Testis (tissue), 3 donors: Measurements from ENCODE around the gene P2RX7. TPM values are rescaled to one million over a fixed set of nuclear protein-coding genes. Genes with fewer than 3 reads are reported as not detected.
"Not testable (repeated sequence)": the region's sequence is repeated elsewhere in the genome, so short reads cannot be mapped to it uniquely, and the experiment has no call there.

Source experiments
- DNase-seq: peaks from one replicate; pipeline ENCODE4 v3.0.0-alpha.2; 2019
- H3K27ac ChIP-seq, 2 donors: fragments of 200-600 bp; sonication (generic); one replicate each; pipeline ENCODE4 v1.5.1; 2019
- H3K27me3 ChIP-seq: fragments of 200-600 bp; sonication (generic); one replicate; pipeline ENCODE4 v1.5.1; 2019
- H3K36me3 ChIP-seq: fragments of 200-600 bp; sonication (generic); one replicate; pipeline ENCODE4 v1.5.1; 2017; ENCODE audit warnings: low read depth; ENCODE audit errors: missing control alignments
- H3K4me1 ChIP-seq: fragments of 200-600 bp; sonication (generic); one replicate; pipeline ENCODE4 v1.5.1; 2019
- H3K4me3 ChIP-seq, 2 donors: fragments of 200-600 bp; sonication (generic); one replicate each; pipeline ENCODE4 v1.5.1; 2017 to 2019
- H3K9me3 ChIP-seq: fragments of 200-600 bp; sonication (generic); one replicate; pipeline ENCODE4 v1.5.1; 2017
- POLR2A ChIP-seq: fragments of 450-650 bp; IDR thresholded peaks from one replicate; pipeline ENCODE4 v1.6.1; 2017; ENCODE audit warnings: antibody characterized with exemption, mild to moderate bottlenecking, moderate library complexity
- WGBS, 2 donors: methylation state at CpG; one replicate each; pipeline ENCODE4 v1.1.5; 2018; 5-methylcytosine and 5-hydroxymethylcytosine counted together
- intact Hi-C: fragments of 100-400 bp; cut with DNase I; formaldehyde crosslinking; loops from one replicate; pipeline ENCODE4 v1.15.1; 2023; ENCODE audit warnings: low total_unique reads
- polyA plus RNA-seq: library from polyadenylated mRNA; stranded (reverse); fragments of 350-450 nt; fragmentation: Illumina TruSeq; extraction: RNeasy Lipid Tissue Mini Kit (QIAGEN cat#74804); gene quantifications from one replicate; pipeline ENCODE4 v1.2.3, GENCODE V29; 2014; ENCODE audit warnings: low read depth, low replicate concordance; ENCODE audit not compliant: insufficient read depth
- total RNA-seq, 2 donors: library from RNA; depleted of rRNA; stranded (reverse); fragments of >200 nt; gene quantifications; one replicate each; pipeline ENCODE4 v1.2.3, GENCODE V29; 2016
- TF ChIP-seq, protein P1 (sequence below), 3 experiments: fragments of 450-650 bp in 2 of 3; fragments of 200-600 bp in 1 of 3; sonication (generic) in 1 of 3; IDR thresholded peaks; one replicate each; pipeline ENCODE4 v1.5.1; 2016 to 2019; ENCODE audit warnings: antibody characterized with exemption in 3 of 3, mild to moderate bottlenecking in 2 of 3, moderate library complexity in 1 of 3

The P2RX7 gene
- total and polyA plus RNA-seq, 3 donors from 2014 or later, result 3.0 to 12.8 (median 5.6) TPM

DNA sequence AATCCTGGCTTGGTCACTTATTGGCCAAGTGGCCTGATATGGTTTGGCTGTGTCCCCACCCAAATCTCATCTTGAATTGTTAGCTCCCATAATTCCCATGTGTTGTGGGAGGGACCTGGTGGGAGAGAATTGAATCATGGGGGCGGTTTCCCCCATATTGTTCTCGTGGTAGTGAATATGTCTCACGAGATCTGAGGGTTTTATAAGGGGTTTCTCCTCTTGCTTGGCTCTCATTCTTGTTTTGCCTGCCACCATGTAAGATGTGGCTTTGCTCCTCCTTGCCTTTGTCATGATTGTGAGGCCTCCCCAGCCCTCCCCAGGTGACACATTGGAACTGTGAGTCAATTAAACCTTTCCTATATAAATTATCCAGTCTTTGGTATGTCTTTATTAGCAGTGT, 58.5 kb downstream of the P2RX7 start:
- Histone ChIP-seq H3K4me3 (no peak overlapping the region), H3K27me3 (no peaks in the 10 kb centered on the region), H3K27ac (no peak overlapping the region), H3K9me3 (no peaks in the 10 kb centered on the region), H3K36me3 (no peaks in the 10 kb centered on the region), H3K4me1 (no peaks in the 10 kb centered on the region)
- DNase-seq, result no peak
- TF ChIP-seq POLR2A, result no peak
- TF ChIP-seq, protein P1, sequence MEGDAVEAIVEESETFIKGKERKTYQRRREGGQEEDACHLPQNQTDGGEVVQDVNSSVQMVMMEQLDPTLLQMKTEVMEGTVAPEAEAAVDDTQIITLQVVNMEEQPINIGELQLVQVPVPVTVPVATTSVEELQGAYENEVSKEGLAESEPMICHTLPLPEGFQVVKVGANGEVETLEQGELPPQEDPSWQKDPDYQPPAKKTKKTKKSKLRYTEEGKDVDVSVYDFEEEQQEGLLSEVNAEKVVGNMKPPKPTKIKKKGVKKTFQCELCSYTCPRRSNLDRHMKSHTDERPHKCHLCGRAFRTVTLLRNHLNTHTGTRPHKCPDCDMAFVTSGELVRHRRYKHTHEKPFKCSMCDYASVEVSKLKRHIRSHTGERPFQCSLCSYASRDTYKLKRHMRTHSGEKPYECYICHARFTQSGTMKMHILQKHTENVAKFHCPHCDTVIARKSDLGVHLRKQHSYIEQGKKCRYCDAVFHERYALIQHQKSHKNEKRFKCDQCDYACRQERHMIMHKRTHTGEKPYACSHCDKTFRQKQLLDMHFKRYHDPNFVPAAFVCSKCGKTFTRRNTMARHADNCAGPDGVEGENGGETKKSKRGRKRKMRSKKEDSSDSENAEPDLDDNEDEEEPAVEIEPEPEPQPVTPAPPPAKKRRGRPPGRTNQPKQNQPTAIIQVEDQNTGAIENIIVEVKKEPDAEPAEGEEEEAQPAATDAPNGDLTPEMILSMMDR (IDR thresholded peaks at IDR 0.05), result no peak
- intact Hi-C loops, result no loop called here
- 95 to 98% methylated on average over 3 of the region's 3 CpGs for WGBS, 2 donors

DNA sequence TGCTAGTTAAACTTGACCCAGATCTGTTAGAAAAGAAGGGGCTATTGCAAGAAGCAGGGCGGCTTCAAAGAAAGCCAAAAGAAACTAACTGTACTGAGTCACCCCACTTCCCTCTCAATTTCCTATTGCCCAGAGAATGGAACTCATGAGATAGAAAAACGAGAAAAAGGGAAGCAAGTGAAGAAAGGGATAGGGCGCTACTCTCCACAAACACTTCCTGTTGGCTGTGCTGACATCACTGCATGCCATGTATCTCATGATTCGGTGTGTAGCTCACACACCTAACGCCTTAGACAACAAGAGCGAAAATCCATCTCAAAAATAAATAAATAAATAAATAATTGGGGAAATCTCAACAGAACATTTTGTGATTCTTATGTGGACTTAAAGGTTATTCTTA, 64.2 kb downstream of the P2RX7 start:
- intact Hi-C loops, result no loop called here
- Histone ChIP-seq H3K9me3 (no peaks in the 10 kb centered on the region), H3K27ac (no peak overlapping the region), H3K4me1 (no peaks in the 10 kb centered on the region), H3K4me3 (no peak overlapping the region), H3K36me3 (no peaks in the 10 kb centered on the region), H3K27me3 (no peaks in the 10 kb centered on the region)
- WGBS, 2 donors, result 82 to 85% methylated on average over 6 of the region's 6 CpGs
- no peak for DNase-seq
- TF ChIP-seq, protein P1 (IDR thresholded peaks at IDR 0.05), result no peak
- TF ChIP-seq POLR2A, result no peak

DNA sequence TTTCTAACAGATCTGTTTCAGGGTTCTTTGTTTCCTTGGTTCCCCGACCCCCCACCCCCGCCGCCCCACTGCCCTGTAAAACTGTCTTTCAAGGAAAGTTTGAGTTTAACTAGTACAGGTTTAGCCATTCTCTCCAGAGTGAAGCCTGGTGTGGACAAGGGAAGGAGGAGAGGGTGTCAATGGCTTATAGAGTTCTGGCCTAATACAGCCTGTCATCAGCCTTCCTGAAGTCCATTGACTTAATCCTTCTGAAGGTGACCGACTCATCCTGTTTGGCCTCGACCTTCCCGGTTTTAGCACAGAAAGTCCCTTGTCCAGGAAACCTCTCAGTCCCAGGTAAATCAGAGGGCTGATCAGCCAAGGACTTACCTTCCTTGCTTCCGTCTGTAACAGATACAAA, 66.3 kb downstream of the P2RX7 start:
- TF ChIP-seq, protein P1 (IDR thresholded peaks at IDR 0.05), result no peak
- TF ChIP-seq POLR2A, result no peak
- H3K4me3 ChIP-seq, result no peak overlapping the region
- H3K27me3 ChIP-seq, result no peaks in the 10 kb centered on the region
- H3K27ac ChIP-seq, result no peak overlapping the region
- 81 to 84% methylated on average over 7 of the region's 7 CpGs for WGBS, 2 donors
- H3K9me3 ChIP-seq, result no peaks in the 10 kb centered on the region
- intact Hi-C loops, result no loop called here
- H3K4me1 ChIP-seq, result no peaks in the 10 kb centered on the region
- no peak for DNase-seq
- no peaks in the 10 kb centered on the region for H3K36me3 ChIP-seq

DNA sequence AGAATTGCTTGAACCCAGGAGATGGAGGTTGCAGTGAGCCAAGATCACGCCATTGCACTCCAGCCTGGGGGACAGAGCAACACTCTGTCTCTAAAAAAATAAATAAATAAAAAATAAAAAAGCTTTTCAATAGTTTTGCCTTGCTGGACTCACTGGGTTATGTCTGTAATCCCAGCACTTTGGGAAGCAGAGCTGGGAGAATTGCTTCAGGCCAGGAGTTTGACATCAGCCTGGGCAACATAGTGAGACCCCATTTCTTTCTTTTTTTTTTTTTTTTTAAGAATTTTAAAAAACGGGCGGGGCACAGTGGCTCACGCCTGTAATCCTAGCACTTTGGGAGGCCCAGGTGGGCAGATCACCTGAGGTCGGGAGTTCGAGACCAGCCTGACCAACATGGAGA, 68.5 kb downstream of the P2RX7 start:
- DNase-seq, H3K27ac ChIP-seq, H3K4me3 ChIP-seq, H3K9me3 ChIP-seq, H3K4me1 ChIP-seq, H3K36me3 ChIP-seq, intact Hi-C loops, H3K27me3 ChIP-seq: not testable (repeated sequence)
- 89 to 92% methylated on average over 6 of the region's 6 CpGs for WGBS, 2 donors

DNA sequence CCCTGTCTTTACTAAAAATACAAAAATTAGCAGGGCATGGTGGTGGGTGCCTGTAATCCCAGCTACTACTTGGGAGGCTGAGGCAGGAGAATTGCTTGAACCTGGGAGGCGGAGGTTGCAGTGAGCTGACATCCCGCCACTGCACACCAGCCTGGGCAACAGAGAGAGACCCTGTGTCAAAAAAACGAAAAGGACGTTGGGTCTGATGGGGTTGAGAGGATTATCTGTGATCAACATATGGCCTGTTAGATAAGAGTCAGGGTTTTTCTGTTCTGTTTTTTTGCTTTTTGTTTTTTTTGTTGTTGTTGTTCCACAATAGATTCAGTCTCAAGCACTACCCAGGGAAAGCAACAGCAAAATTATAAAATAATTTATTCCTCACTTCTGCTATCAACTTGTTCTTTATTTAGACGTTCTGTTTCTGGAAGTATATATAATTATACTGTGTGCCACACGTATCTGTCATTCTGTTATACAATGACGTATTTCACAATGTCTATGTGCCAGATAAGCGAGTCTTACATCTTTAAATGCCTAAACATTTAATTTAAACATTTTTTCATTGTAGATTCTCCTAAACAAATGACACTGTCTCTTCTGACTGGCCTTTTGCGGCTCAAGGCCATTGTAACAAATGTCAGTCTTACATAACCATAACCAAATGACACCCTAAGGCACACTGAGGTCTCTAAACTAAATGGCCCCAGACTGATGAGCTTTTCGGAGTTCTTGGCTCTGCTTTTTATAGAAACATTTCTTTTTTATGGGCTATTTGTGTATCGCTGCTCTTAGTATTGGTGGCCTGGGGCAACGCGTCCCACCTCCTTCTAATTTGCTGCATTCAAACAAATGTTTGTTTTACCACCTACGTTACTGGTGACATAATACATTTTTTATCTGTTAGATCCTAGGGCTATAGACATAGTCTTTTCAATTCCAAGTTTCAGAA, 70.0 kb downstream of the P2RX7 start:
- 73 to 82% methylated on average over 14 of the region's 14 CpGs for WGBS, 2 donors
- no peak for DNase-seq
- intact Hi-C loops, result no loop called here
- Histone ChIP-seq H3K9me3 (no peaks in the 10 kb centered on the region), H3K27ac (no peak overlapping the region), H3K36me3 (no peaks in the 10 kb centered on the region), H3K4me1 (no peaks in the 10 kb centered on the region), H3K4me3 (no peak overlapping the region), H3K27me3 (no peaks in the 10 kb centered on the region)
- TF ChIP-seq, protein P1 (IDR thresholded peaks at IDR 0.05), result no peak
- no peak for TF ChIP-seq POLR2A
